ENCODE results near the gene ANKRD2. TPM values are rescaled to one million over a fixed set of nuclear protein-coding genes. Genes with fewer than 3 reads are reported as not detected.
"Not testable (repeated sequence)": the region's sequence is repeated elsewhere in the genome, so short reads cannot be mapped to it uniquely, and the experiment has no call there.

Gene ANKRD2
- total RNA-seq, 2 donors from 2014 or later, result 0.24 TPM; not detected in 1

DNA sequence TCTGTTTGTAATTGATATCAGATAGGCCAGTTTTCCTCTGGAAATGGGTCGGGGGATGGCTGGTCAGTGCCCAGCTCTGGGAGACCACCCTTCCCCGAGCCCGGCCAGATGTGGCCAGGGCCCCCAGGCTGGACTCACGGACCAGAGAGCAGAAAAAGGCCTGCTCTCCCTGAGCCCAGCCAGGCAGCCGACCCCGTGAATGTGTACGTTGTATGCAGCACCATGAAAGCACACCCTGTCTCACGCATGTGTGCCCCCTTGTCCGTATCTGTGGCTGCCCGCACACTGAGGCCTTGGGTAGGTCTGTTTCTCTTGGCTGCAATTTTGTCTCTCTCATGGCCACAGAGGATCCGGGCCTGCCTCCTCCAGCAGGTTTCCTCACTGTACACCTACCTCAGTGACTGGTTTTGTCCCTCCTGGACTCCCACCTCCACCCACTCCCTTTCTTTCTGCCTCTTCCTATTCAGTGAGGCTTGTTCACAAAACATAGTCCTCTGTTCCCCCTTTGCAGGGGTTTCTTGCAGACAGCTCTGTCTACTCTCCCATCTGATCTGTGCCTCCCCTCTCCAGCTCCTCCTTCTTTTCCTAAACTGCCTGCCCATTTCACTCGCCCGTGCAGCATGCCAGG, 23.6 kb upstream of the ANKRD2 start:
- DNase-seq, result no peak
- TF ChIP-seq, protein P1, sequence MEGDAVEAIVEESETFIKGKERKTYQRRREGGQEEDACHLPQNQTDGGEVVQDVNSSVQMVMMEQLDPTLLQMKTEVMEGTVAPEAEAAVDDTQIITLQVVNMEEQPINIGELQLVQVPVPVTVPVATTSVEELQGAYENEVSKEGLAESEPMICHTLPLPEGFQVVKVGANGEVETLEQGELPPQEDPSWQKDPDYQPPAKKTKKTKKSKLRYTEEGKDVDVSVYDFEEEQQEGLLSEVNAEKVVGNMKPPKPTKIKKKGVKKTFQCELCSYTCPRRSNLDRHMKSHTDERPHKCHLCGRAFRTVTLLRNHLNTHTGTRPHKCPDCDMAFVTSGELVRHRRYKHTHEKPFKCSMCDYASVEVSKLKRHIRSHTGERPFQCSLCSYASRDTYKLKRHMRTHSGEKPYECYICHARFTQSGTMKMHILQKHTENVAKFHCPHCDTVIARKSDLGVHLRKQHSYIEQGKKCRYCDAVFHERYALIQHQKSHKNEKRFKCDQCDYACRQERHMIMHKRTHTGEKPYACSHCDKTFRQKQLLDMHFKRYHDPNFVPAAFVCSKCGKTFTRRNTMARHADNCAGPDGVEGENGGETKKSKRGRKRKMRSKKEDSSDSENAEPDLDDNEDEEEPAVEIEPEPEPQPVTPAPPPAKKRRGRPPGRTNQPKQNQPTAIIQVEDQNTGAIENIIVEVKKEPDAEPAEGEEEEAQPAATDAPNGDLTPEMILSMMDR (IDR thresholded peaks at IDR 0.05), result no peak

DNA sequence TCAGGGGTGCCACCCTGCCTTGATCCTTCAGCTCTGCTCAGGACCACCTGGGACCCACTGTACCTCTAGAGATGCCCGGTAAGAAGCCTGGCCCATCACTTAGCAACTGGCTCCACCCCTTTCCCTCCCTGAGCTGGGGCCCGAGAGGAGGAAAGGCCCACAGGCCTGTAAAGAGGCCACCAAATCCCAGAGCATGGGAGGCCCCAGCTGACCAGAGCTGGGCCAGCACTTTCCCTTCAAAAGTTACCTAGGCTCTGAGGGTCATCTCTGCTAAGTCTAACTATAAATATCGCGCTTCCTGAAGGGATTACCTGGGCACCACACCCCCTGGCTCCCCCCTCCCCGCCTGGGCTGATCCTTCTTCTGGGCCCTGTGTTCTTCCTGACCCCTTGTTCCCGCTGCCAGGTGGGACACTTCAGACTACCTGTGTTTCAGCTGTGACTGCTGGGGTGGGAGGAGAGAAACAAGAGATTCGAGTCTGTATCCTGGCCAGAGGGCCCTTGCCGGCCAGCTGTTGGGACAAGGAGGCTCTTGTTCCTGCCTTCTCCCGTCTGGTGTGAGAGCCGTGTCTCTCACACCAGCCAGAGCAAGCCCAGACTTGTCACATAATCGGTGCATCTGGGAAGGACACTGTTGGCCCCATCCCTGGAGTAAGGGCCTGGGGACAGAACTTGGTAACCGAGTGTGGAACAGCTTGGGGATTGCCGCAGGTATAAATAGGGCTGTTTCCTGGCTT, 22.8 kb upstream of the ANKRD2 start:
- intact Hi-C loops (cut with DNase I), result loop anchor here (5.0 kb wide), 1 partner anchor 87 kb away; no protein-coding TSS in a partner anchor
- H3K4me1 ChIP-seq, result no peaks in the 10 kb centered on the region
- TF ChIP-seq, protein P1 (IDR thresholded peaks at IDR 0.05), result no peak
- H3K27me3 ChIP-seq, result no peaks in the 10 kb centered on the region
- H3K9ac ChIP-seq (ENCODE audit: low read depth in 2 of 2, low read length in 2 of 2), result no peak overlapping the region
- H3K9me3 ChIP-seq, result no peaks in the 10 kb centered on the region
- no peak overlapping the region for H3K4me3 ChIP-seq
- no peaks in the 10 kb centered on the region for H3K36me3 ChIP-seq
- no peak overlapping the region for H3K27ac ChIP-seq
- DNase-seq, result no peak

More for the DNA sequence above, 23.6 kb upstream of the ANKRD2 start:
- Histone ChIP-seq H3K27ac (no peak overlapping the region), H3K36me3 (no peaks in the 10 kb centered on the region), H3K9me3 (no peaks in the 10 kb centered on the region), H3K4me1 (no peaks in the 10 kb centered on the region), H3K27me3 (no peaks in the 10 kb centered on the region), H3K4me3 (no peak overlapping the region), H3K9ac (ENCODE audit: low read depth in 2 of 2, low read length in 2 of 2) (no peak overlapping the region)
- intact Hi-C loops (cut with DNase I), result no loop called here

DNA sequence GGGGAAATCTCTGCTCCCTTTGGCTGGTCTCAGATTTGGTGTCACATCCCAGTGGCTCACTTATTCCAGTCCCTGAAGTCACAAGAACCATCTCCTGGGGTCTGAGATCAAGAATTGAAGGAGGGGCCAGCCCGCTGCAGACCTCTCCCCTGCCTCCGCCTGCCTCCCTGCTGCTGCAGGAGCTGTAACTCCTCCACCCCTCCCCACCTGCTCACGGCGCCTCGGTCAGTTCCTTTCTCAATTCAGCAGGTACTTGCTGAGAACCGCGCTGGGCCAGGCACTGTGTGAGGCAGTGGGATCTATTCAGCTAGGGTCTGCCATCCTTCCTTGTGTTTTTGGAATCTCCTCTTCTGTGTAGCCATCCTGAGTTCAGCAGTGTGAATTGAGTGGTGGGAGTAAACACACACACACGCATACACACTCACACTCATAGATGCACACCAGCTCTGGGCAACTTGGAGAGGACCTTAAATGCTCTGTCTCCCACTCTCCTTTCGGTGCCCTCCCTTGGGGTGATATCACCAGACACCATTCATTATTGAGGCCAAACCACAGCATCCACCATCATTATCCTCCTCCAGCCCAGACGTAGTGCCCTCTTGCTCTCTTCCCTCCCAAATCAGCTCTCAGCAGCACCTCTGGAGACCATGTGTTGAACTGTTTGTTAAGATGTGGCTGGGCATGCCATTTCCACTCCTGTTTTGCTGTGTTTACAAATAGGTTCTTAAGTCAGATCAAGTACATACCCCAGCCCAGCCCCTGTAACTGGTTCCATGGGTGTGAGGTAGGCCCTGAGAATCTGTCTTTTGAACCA, 22.0 kb upstream of the ANKRD2 start:
- intact Hi-C loops (cut with DNase I), result loop anchor here (5.0 kb wide), 1 partner anchor 88 kb away; no protein-coding TSS in a partner anchor
- Histone ChIP-seq H3K4me3 (no peak overlapping the region), H3K27me3 (no peaks in the 10 kb centered on the region), H3K9ac (ENCODE audit: low read depth in 2 of 2, low read length in 2 of 2) (no peak overlapping the region), H3K27ac (no peak overlapping the region), H3K9me3 (no peaks in the 10 kb centered on the region), H3K4me1 (no peaks in the 10 kb centered on the region), H3K36me3 (no peaks in the 10 kb centered on the region)
- TF ChIP-seq, protein P1 (IDR thresholded peaks at IDR 0.05), result no peak
- no peak for DNase-seq

DNA sequence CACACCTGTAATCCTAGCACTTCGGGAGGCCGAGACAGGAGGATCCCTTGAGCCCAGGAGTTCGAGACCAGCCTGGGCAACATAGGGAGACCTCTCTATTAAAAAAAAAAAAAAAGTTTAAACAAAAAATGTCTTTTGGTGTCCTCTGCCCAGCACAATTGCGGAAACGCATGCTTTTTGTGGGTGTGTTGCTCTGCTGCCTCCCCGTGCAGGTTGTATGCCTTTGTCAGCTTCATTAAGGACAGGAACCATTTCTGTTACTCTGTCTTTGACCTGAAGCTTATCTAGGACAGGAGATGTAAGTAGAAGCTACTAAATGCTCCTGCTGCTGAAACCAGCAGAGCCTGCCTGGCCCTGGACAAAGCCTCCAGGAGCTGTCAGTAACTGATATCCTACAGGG, 21.3 kb upstream of the ANKRD2 start:
- no peaks in the 10 kb centered on the region for H3K4me1 ChIP-seq
- H3K9ac ChIP-seq (ENCODE audit: low read depth in 2 of 2, low read length in 2 of 2), result no peak overlapping the region
- intact Hi-C loops (cut with DNase I), result loop anchor here (5.0 kb wide), 1 partner anchor 89 kb away; no protein-coding TSS in a partner anchor
- no peak for DNase-seq
- no peak overlapping the region for H3K27ac ChIP-seq
- no peak overlapping the region for H3K4me3 ChIP-seq
- no peaks in the 10 kb centered on the region for H3K36me3 ChIP-seq
- H3K9me3 ChIP-seq, result no peaks in the 10 kb centered on the region
- H3K27me3 ChIP-seq, result no peaks in the 10 kb centered on the region
- TF ChIP-seq, protein P1 (IDR thresholded peaks at IDR 0.05), result no peak

- intact Hi-C loops (cut with DNase I), result loop anchor here (5.0 kb wide), 1 partner anchor 91 kb away; no protein-coding TSS in a partner anchor
- H3K4me3 ChIP-seq, result no peak overlapping the region
- TF ChIP-seq, protein P1 (IDR thresholded peaks at IDR 0.05), result peak; percentile 78
- no peak overlapping the region for H3K9ac ChIP-seq (ENCODE audit: low read depth in 2 of 2, low read length in 2 of 2)
- DNase-seq, result peak; percentile 47
- no peaks in the 10 kb centered on the region for H3K4me1 ChIP-seq
- no peak overlapping the region for H3K27ac ChIP-seq
- H3K27me3 ChIP-seq, result no peaks in the 10 kb centered on the region
- H3K36me3 ChIP-seq, result no peaks in the 10 kb centered on the region
- no peaks in the 10 kb centered on the region for H3K9me3 ChIP-seq
Observed at GRCh38 chr10:97553575-97554031, 19.0 kb upstream of the ANKRD2 start.

- intact Hi-C loops (cut with DNase I), result loop anchor here (5.0 kb wide), 1 partner anchor 92 kb away; no protein-coding TSS in a partner anchor
- not testable (repeated sequence) for H3K36me3 ChIP-seq; H3K27me3 ChIP-seq; DNase-seq; H3K9me3 ChIP-seq; H3K9ac ChIP-seq (ENCODE audit: low read depth in 2 of 2, low read length in 2 of 2); H3K4me1 ChIP-seq; H3K27ac ChIP-seq; H3K4me3 ChIP-seq
Observed at GRCh38 chr10:97554336-97554735, 18.2 kb upstream of the ANKRD2 start.

GRCh38 chr10:97555541-97555940, 17.0 kb upstream of the ANKRD2 start:
- H3K4me1 ChIP-seq; intact Hi-C loops (cut with DNase I); H3K27ac ChIP-seq; DNase-seq; H3K36me3 ChIP-seq; H3K27me3 ChIP-seq; H3K9me3 ChIP-seq; H3K4me3 ChIP-seq; H3K9ac ChIP-seq (ENCODE audit: low read depth in 2 of 2, low read length in 2 of 2): not testable (repeated sequence)
